Esophagus muscularis mucosa (tissue), 3 donors: Measurements from ENCODE around the gene FCHO2.
"Not testable (repeated sequence)": the region's sequence is repeated elsewhere in the genome, so short reads cannot be mapped to it uniquely, and the experiment has no call there.

Source experiments
- POLR2A ChIP-seq: fragments of 450-650 bp; IDR thresholded peaks from one replicate; pipeline ENCODE4 v1.6.1; 2017; ENCODE audit warnings: antibody characterized with exemption, moderate library complexity, mild to moderate bottlenecking, low read depth
- TF ChIP-seq, protein P1 (sequence below), 3 experiments: fragments of 200-600 bp in 2 of 3; fragments of 450-650 bp in 1 of 3; sonication (generic) in 2 of 3; IDR thresholded peaks; one replicate each; pipeline ENCODE4 v1.5.1; 2017 to 2019; ENCODE audit warnings: antibody characterized with exemption in 3 of 3, mild to moderate bottlenecking in 2 of 3, moderate library complexity in 1 of 3

DNA sequence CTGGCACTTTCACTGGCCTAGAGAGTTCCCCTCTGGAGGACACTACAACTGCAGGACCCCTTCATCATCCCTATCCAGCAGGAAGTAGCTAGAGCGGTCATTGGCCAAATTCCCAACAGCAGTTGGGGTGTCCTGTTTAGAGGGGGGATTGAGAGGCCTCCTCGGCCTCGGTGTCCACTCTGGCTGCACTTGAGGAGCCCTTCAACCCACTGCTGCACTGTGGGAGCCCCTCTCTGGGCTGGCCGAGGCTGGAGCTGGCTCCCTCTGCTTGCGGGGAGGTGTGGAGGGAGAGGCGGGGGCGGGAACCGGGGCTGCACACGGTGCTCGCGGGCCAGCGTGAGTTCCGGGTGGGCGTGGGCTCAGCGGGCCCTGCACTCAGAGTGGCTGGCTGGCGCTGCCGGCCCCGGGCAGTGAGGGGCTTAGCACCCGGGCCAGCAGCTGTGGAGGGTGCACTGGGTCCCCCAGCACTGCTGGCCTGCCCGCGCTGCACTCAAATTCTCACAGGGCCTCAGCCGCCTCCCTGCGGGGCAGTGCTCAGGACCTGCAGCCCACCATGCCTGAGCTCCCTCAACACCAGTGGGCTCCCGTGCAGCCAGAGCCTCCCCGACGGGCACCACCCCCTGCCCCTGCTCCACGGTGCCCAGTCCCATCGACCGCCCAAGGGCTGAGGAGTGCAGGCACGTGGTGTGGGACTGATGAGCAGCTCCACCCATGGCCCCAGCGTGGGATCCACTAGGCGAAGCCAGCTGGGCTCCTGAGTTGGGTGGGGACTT, 20.7 kb upstream of the FCHO2 start:
- TF ChIP-seq POLR2A: not testable (repeated sequence)
- TF ChIP-seq, protein P1, sequence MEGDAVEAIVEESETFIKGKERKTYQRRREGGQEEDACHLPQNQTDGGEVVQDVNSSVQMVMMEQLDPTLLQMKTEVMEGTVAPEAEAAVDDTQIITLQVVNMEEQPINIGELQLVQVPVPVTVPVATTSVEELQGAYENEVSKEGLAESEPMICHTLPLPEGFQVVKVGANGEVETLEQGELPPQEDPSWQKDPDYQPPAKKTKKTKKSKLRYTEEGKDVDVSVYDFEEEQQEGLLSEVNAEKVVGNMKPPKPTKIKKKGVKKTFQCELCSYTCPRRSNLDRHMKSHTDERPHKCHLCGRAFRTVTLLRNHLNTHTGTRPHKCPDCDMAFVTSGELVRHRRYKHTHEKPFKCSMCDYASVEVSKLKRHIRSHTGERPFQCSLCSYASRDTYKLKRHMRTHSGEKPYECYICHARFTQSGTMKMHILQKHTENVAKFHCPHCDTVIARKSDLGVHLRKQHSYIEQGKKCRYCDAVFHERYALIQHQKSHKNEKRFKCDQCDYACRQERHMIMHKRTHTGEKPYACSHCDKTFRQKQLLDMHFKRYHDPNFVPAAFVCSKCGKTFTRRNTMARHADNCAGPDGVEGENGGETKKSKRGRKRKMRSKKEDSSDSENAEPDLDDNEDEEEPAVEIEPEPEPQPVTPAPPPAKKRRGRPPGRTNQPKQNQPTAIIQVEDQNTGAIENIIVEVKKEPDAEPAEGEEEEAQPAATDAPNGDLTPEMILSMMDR (IDR thresholded peaks at IDR 0.05): not testable (repeated sequence)
